HG03521 (cell line): ENCODE results near the gene MIEF2.

Source experiments
- ATAC-seq: cut with Tn5 transposase; IDR thresholded peaks from one replicate; pipeline ENCODE4 v1.9.1; 2021; ENCODE audit warnings: mild to moderate bottlenecking, moderate library complexity; ENCODE audit not compliant: unreplicated experiment

Gene MIEF2

GRCh38 chr17:18234853-18235380 is 25.5 kb upstream of the MIEF2 start:
- ATAC-seq = no peak

DNA sequence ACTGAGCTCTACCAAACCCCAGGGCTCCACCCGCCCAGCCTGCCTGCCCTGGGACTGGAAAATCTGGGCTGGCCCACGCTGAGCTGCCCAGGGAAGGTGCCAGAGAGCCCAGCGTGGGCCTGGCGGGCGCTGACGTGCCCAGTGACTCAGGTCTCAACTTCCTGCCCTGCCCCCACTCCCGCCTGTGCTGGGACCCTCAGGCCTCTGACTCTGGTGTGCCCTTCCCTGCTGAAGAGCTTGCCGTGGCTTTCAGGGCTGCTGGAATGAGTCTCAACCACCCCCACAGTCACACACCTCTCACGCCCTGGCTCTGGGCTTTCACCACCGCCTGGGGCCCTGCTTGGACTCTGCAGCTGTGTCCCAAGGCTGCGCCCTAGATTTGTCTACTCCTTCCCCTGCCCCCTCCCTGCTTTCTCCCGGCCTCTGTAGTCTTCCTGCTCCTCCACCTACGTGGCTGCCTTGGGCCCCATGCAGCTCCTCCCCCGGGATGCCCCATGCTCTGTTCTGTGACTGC is 24.7 kb upstream of the MIEF2 start:
- no peak for ATAC-seq

GRCh38 chr17:18236494-18236893 is 24.0 kb upstream of the MIEF2 start:
- ATAC-seq = no peak

- no peak for ATAC-seq
These were observed 23.0 kb upstream of the MIEF2 start for GRCh38 chr17:18237461-18237860.

GRCh38 chr17:18238299-18238698 is 22.2 kb upstream of the MIEF2 start:
- ATAC-seq = no peak

GRCh38 chr17:18240449-18240848 is 20.0 kb upstream of the MIEF2 start:
- ATAC-seq = no peak

DNA sequence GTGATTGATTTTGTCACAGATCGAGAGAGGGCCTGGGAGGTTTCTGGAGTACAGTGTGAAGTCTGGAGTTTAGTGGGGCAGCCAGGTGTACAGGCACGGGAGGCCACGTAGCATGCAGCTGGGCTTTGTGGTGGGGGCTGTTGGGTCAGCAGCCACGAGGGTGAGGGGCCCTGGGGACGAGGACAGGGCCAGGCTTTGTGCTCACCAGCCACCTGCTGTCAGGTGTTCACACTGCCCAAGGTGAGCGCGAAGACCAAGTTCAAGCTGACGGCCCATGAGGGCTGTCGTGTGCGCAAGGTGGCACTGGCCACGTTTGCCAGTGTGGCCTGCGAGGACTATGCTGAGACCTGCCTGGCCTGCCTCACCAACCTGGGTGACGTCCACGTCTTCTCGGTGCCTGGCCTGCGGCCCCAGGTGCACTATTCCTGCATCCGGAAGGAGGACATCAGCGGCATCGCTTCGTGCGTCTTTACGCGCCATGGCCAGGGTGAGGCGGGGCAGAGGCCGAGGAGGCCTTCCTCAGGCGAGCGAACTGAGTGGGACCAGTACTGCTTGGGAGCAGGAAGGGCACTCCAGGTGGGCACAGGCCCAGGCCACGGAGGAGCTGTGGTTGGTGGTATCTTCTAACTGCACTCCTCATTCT is 19.1 kb upstream of the MIEF2 start:
- ATAC-seq = no peak

- no peak for ATAC-seq
These were observed 15.3 kb upstream of the MIEF2 start for GRCh38 chr17:18245038-18245776.

DNA sequence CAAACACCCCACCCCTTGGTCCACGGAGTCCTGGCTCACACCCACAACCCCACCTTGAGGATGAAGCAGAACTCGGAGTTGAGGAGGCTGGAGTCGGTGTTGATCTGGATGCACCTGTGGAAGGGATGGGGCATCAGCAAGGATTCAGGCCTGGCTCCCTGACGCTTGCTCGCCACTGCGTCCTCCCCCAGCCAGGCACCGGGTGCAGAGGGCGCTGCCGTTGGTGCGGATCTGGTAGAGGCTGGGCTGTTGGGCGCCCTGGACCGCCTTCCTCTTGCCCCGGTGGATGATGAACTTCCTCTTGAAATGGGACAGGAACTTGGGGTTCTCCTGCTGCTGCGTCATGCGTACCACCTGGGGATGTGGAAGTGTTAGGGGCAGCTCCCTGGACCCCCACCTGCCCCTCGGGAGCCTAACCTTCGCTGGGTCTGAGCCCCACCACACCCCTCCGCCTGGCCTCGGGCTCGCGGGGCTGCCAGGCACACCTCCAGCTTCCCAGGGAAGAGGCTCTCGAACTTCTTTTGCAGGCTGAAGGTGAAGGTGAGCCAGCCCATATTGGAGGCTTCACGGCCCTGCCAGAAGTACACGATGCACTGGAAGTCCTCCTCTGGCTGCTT is 14.2 kb upstream of the MIEF2 start:
- no peak for ATAC-seq

DNA sequence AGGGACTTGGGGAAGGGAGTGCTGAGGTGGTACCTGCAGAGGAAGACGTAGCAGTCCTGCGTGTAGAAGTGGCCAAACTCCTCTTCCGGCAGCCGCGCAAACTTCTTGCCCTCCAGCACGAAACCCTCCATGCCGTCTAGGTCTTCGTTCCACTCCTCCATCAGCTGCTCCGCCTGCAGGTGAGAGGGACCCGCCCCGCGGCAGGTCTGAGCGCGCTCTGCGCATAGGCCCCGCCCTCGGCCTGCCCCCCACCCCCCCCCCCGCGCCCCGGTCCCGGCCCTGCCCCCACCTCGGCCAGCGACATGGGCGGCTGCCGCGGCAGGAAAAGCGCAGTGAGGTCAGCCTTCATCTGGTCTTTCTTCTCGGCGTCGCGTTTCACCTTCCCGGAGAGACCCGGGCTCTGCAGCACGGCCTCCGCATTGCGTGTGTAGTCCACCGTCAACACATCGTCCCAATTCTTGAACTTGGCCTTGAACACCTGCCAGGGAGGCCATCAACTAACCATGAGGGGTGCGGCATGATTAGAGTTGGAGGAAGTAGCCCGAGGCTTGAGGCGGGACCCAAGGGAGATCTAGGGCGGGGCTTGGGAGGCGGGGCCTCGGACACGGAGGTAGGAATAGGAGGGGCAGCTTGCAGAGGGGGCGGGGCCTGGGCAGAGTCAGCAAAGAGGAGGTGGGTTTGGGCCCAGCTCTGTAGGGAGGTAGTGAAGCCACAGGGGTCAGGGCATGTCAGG is 13.4 kb upstream of the MIEF2 start:
- no peak for ATAC-seq

GRCh38 chr17:18247613-18248001 is 12.9 kb upstream of the MIEF2 start:
- ATAC-seq = no peak

GRCh38 chr17:18248300-18248731 is 12.1 kb upstream of the MIEF2 start:
- no peak for ATAC-seq

DNA sequence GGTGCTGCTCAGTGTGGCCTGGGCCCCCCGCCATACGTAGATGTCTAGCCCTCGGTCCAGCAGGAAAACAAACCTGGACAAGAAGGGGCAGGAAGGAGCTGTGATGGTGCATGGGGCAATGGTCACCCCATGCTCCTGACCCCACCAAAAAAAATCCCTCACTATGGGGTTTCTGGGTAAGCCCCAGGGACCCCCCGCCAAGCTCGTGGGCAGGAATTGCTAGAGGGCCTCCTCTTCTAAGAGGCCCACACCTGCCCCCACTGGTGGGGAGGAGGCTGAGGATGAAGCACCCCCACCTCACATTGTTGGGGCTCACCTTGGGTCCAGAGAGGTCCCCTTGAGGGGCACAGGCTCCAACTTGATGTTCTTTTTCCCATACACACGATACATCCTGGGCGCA is 11.7 kb upstream of the MIEF2 start:
- no peak for ATAC-seq

GRCh38 chr17:18250259-18250658 is 10.2 kb upstream of the MIEF2 start:
- no peak for ATAC-seq

DNA sequence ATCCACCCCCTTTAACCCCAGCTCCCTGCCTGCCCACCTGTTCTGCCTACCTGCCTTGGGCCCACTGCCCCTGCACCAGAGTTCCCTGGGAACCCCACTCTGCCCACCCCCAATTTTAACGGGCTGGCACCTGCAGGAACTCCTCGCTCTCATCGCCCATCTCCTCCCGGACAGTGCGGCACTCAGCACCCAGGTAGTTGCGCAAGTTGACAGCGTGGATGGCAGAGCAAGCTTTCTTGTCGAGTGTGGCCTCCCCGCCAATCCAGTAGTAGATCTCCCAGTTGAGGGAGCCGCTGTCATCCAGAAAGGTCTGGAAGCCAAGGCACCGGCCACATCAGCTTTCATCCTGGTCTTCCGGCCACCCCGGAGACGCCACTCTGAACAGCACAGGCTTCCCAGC is 9.8 kb upstream of the MIEF2 start:
- ATAC-seq = no peak

DNA sequence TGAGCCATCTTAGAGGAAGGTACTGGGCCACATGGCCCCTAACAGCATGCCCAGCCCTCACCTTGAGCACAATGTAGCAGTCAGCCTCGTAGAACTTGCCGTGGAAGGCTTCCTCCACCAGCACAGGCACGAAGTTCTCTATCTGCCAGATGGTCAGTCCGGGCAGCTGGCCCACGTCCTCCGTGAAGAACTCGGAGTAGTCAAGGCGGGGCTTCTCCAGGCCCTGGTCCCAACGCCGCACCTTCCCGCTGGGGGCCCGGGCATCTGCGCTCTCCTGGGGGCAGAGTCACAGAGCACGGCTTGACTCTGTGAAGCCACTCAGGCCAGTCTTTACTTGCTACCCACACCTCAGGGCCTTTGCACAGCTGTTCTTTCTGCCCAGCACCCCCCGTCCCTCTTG is 9.3 kb upstream of the MIEF2 start:
- ATAC-seq = no peak

GRCh38 chr17:18252160-18252559 is 8.3 kb upstream of the MIEF2 start:
- ATAC-seq = no peak

- no peak for ATAC-seq
These were observed 7.1 kb upstream of the MIEF2 start for GRCh38 chr17:18253187-18253884.

- no peak for ATAC-seq
These were observed 6.3 kb upstream of the MIEF2 start for GRCh38 chr17:18253947-18254821.
